Nephron progenitor cell (in vitro differentiated cells): ENCODE results near the gene ABTB2.
A peak's percentile ranks its signal among the peaks of the same experiment; 100 is the strongest.

ENCODE experiments used
- DNase-seq: peaks from one replicate; pipeline ENCODE4 v3.0.0; 2021
- H3K27ac Mint-ChIP-seq: 2 replicates; pipeline ENCODE4 v1.8.0; 2021; ENCODE audit warnings: mild to moderate bottlenecking, moderate library complexity, mixed read lengths
- H3K27me3 Mint-ChIP-seq: 2 replicates; pipeline ENCODE4 v1.8.0; 2021; ENCODE audit warnings: mild to moderate bottlenecking, low read depth, mixed read lengths; ENCODE audit not compliant: poor library complexity
- H3K36me3 Mint-ChIP-seq: 2 replicates; pipeline ENCODE4 v1.8.0; 2021; ENCODE audit warnings: low read depth, mixed read lengths
- H3K4me1 Mint-ChIP-seq: 2 replicates; pipeline ENCODE4 v1.8.0; 2021; ENCODE audit warnings: mixed read lengths
- H3K4me3 Mint-ChIP-seq: 2 replicates; pipeline ENCODE4 v1.8.0; 2021; ENCODE audit warnings: mild to moderate bottlenecking, moderate library complexity, mixed read lengths
- H3K9me3 Mint-ChIP-seq: 2 replicates; pipeline ENCODE4 v1.8.0; 2021; ENCODE audit warnings: mild to moderate bottlenecking, moderate library complexity, mixed read lengths
- TF ChIP-seq, protein P1 (sequence below): fragments of 200-600 bp; sonication (generic); IDR thresholded peaks from 2 replicates; pipeline ENCODE4 v1.5.0; 2021; ENCODE audit warnings: antibody characterized with exemption

Gene ABTB2

DNA sequence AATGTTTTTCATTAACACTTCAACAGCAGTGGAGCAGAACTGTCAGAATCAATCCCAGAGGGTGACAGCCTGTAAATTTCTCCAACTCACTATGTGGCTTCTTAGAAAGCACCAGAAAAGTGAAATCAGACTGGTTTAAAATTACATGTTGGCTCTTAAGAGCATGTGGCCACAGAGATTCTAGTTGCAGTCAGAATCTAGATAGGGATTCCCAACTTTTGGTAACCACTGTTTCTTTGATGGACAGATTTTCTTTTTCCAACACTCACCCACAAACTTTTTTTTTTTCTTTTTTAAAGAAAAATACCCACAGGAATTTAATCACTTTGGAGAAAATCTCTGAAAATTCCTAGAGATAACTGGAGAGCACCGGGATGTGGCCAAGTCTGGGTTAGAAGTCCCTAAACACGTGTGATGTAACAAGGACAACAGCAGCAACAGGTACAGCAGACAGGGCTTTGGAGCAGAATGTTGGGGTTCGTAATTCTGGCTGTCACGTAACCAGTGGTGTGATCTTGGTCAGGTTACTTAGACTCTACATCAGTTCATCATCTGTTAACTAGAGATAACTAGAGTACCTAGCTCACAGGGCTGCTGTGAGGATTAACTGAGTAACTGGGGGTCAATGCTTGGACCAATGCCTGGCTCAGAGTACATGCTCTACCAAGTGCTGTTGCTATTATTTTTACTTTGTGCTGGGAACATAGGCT is 152.3 kb downstream of the ABTB2 start:
- Mint-ChIP-seq H3K27me3 (peaks cover 33% of the 10 kb centered on the region), H3K4me3 (no peak overlapping the region), H3K36me3 (no peaks in the 10 kb centered on the region), H3K9me3 (no peaks in the 10 kb centered on the region), H3K4me1 (peaks cover 93% of the 10 kb centered on the region), H3K27ac (no peak overlapping the region)
- DNase-seq: no peak
- TF ChIP-seq, protein P1, sequence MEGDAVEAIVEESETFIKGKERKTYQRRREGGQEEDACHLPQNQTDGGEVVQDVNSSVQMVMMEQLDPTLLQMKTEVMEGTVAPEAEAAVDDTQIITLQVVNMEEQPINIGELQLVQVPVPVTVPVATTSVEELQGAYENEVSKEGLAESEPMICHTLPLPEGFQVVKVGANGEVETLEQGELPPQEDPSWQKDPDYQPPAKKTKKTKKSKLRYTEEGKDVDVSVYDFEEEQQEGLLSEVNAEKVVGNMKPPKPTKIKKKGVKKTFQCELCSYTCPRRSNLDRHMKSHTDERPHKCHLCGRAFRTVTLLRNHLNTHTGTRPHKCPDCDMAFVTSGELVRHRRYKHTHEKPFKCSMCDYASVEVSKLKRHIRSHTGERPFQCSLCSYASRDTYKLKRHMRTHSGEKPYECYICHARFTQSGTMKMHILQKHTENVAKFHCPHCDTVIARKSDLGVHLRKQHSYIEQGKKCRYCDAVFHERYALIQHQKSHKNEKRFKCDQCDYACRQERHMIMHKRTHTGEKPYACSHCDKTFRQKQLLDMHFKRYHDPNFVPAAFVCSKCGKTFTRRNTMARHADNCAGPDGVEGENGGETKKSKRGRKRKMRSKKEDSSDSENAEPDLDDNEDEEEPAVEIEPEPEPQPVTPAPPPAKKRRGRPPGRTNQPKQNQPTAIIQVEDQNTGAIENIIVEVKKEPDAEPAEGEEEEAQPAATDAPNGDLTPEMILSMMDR: no peak

DNA sequence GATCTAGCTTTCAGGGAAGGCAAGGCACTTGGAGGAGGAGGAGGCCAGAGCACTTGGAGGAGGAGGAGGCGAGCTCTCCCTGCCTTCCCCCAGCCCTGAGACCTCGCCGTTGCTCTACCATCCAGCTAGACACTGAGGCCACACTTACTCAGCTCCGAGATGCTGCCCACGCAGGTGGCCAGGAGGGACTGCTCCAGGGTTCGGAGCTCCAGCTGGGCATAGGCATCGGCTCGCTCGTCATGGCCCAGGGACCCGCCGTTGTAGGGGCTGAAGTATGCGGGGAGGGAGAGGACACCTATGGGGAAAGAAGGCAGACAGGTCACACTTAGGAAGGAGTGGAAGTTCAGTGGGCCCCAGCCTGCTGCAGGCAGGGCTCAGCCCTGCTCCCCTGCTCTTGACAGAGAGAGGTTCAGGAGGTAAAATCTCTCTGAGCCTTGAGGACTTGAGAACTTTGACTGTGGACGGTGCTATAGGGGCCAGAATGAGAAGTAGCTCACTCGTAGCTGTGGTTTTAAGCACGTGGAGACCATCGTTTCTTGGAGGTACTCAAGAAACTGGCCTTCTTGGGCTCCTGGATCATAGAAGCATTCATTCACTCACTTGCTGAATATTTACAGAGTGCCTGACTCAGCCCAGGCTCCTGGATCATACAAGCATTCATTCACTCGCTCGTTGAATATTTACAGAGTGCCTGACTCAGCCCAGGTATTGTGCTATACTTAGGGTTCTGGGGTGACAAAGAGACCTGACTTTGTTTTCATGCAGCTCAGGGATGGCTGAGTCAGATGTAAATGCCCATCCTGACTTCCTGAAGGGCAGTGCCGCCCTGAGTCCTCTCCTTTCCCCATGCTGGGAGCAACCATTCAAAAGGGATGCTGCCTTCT is 153.2 kb downstream of the ABTB2 start:
- H3K27me3 Mint-ChIP-seq: peaks cover 30% of the 10 kb centered on the region
- H3K36me3 Mint-ChIP-seq: no peaks in the 10 kb centered on the region
- H3K4me3 Mint-ChIP-seq: no peak overlapping the region
- peaks cover 95% of the 10 kb centered on the region for H3K4me1 Mint-ChIP-seq
- no peak for DNase-seq
- H3K27ac Mint-ChIP-seq: no peak overlapping the region
- TF ChIP-seq, protein P1: no peak
- H3K9me3 Mint-ChIP-seq: no peaks in the 10 kb centered on the region

DNA sequence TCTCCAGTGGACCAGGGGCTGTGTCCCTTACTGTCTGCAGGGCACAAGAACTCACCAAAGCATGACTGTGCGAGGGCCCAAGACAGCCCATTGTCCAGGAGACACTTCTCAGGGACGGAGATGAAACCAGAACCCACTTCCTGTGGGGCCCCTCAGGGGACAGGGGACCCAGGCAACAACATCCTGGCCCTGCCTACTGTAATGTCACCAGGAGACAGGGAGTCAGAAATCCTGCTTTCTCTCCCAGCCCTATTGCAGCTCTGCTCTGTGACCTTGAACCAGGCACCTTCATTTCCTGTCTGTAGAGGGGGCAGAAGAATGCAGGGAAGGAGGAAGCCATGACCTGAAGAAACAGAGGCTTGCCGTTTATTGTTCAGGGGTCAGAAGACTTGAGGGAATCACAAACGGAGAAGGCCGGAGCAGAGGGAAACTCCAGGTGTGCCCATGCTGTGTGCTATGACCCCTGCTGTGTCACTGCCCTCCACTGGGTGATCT is 154.4 kb downstream of the ABTB2 start:
- Mint-ChIP-seq H3K27ac (peak overlapping the region; percentile 76), H3K9me3 (no peaks in the 10 kb centered on the region), H3K36me3 (no peaks in the 10 kb centered on the region), H3K27me3 (peaks cover 29% of the 10 kb centered on the region), H3K4me3 (no peak overlapping the region), H3K4me1 (peaks cover 93% of the 10 kb centered on the region)
- DNase-seq: no peak
- TF ChIP-seq, protein P1: no peak

DNA sequence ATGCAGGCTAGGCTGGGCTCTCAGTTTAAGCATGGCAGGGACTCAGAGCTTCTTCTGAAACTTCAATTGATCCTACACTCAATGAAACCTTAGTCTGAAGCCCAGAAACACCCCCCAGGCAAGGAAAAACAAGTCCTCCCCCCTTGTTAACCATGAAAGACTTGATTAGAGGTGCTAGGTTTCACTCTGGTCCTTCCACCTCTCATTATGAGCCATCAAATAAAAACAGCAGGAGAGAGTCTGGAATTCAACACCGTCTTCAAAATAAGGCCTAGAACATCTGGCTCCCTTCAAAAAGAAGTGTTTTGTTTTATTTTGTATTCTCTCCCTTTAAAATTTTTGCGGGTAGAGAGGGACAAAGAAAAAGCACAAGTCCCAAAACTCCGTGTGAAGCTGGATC is 156.7 kb downstream of the ABTB2 start:
- no peak overlapping the region for H3K27ac Mint-ChIP-seq
- H3K4me1 Mint-ChIP-seq: peaks cover 70% of the 10 kb centered on the region
- DNase-seq: no peak
- H3K36me3 Mint-ChIP-seq: no peaks in the 10 kb centered on the region
- no peak overlapping the region for H3K4me3 Mint-ChIP-seq
- peaks cover 43% of the 10 kb centered on the region for H3K27me3 Mint-ChIP-seq
- no peaks in the 10 kb centered on the region for H3K9me3 Mint-ChIP-seq
- TF ChIP-seq, protein P1: no peak

DNA sequence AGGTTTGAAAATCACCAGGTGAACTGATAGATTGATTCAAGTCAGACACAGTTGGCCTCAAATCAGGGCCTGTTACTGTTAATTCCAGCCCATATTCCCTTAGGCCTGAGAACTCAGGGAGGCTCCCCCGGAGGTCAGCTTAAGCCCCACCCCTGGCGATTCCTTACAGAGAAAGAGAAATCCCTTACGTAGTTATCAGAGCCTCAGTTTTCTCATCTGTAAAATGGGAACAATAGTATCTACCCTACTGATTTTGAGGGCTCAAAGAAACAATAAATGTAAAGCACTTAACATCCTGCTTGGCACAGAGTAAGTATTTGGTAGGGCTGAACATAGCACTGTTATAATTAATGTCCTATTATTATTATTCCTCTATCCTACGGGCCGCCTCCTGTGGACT is 158.3 kb downstream of the ABTB2 start:
- Mint-ChIP-seq H3K4me1 (peaks cover 59% of the 10 kb centered on the region), H3K27me3 (peaks cover 49% of the 10 kb centered on the region), H3K4me3 (no peak overlapping the region), H3K36me3 (no peaks in the 10 kb centered on the region), H3K9me3 (no peaks in the 10 kb centered on the region), H3K27ac (no peak overlapping the region)
- TF ChIP-seq, protein P1: no peak
- DNase-seq: no peak
